Left hindlimb (tissue), 1 donor: Measurements from ENCODE around the gene TSSK2.

ENCODE experiments used
- DNase-seq: peaks from one replicate; pipeline ENCODE4 v3.0.0-alpha.2; 2018

The TSSK2 gene

GRCh38 chr22:19172213-19173046 lies 41.3 kb downstream of the TSSK2 start:
- peak; percentile 13 for DNase-seq

DNA sequence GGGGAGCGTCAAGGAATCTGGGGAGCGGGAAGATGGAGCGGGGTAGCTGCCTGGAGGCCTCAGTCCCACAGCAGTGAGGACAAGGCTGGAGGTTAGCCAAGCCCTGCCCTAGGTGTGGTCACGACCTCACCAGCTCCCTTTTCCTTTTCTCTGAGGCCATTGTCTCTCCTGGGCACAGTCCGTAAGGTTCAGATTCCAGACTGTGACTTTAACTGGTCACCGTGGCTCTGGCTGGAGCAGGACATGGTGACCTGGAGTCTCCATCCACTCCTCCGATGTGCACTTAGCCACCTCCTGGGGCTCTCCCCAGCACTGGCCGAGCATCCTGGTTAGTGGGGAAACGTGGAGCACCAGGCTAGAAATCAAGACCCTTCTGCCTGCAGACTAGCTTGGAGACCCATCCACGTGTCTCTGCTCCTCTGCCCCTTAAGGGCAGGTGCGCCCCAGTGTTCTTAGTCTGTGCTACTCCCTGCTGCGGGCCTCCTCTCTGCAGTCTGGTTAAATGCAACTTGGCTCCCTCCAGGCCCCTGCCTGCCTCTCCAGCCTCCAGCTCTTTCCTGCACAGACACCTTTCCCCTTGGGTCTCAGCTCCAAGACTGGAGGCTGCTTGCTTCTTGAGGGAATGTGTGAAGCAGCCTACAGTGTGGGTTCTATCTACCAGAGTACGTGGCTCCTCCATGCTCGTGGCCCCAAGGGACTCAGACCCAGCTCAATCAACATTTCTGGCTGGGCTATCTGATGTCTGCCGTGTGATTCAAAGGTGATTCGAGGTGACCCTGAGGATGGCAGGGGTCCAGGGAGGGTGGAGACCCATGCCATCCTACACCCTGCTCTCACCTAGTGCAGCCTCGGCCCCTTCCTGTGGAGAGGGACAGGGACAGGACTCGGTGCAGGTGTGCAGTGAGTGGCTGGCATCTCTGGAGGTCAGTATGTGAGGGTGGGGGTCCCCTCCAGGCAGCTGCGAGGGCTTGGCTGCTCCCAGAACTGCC lies 42.2 kb downstream of the TSSK2 start:
- peak; percentile 25 for DNase-seq

- peak; percentile 30 for DNase-seq
These were observed 43.3 kb downstream of the TSSK2 start for GRCh38 chr22:19174106-19175025.

GRCh38 chr22:19175026-19175601 lies 44.0 kb downstream of the TSSK2 start:
- DNase-seq = no peak

DNA sequence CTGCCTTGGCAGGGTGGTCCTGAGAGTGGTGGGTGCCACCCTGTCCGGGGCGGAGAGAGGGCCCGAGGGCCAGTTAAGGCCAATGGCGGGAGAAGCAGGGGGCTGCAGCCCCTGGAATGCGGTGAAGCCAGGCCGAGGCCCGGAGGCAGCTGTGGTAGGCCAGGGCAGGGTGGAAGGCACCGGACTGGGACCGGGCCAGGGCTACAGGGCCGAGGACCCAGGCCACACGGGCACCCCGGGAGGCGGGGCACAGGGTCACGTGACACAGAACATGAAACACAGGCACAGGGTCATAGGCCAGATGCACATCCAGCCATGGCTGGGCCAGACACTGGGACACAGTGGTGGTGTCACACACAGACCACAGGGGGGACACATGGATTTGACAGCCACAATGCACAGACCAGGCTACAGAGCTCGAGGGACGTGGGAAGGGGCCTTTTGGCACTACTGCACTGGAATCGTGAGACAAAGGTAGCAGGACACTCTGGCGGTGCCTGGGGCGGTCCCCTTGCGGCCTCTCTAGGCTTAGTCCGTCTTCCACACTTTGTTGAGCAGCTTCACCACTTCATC lies 44.6 kb downstream of the TSSK2 start:
- DNase-seq = peak; percentile 20

GRCh38 chr22:19176175-19176643 lies 45.1 kb downstream of the TSSK2 start:
- DNase-seq = peak; percentile 56

DNA sequence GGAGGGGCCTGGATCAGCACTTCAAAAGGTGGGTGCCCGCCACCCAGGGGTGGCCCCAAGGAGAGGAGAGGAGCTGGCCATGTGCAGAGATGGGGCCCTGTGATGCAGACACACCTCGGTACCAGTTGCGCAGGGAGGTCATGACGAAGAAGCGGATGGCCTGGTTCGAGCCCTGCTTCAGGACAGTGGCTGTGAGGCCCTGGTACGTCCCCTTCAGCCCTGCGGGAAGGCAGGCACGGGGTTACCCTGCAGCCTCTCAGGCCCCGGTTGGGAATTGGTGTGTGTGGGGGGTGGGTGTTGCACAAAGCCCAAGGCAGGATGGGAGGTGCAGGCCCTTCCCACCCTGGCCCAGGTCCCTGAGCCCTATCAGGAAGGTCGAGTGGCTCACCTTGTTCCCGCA lies 45.6 kb downstream of the TSSK2 start:
- DNase-seq = no peak

- DNase-seq = no peak
These were observed 46.3 kb downstream of the TSSK2 start for GRCh38 chr22:19177164-19178064.

DNA sequence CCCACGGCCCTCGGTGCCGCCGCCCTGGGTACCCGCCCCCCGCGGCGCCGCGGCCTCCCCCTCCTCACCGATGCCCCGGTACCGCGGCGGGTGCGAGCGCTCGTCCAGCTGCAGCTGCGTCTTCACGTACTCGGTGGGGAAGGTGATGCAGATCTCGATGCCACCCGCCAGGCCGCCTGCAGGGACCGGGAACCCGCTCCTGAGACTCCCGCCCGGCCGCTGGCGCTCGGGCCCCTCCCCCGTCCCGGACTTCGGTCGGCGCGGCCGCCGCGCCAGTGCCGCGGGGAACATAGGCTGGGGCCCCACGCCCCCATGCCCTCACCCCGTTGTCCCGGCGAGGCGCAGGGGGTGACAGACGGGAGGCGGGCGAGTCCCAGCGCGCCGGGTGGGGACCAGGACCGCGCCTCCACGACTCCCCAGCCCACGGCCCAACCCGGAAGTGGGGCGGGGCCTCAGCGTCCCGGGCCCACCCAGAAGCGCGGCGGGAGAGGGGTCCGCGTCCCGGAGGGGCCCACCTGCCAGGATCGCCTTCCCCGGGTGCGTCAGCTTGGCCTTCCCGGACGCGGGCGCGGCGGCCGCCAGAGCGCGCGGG lies 47.1 kb downstream of the TSSK2 start:
- no peak for DNase-seq

DNA sequence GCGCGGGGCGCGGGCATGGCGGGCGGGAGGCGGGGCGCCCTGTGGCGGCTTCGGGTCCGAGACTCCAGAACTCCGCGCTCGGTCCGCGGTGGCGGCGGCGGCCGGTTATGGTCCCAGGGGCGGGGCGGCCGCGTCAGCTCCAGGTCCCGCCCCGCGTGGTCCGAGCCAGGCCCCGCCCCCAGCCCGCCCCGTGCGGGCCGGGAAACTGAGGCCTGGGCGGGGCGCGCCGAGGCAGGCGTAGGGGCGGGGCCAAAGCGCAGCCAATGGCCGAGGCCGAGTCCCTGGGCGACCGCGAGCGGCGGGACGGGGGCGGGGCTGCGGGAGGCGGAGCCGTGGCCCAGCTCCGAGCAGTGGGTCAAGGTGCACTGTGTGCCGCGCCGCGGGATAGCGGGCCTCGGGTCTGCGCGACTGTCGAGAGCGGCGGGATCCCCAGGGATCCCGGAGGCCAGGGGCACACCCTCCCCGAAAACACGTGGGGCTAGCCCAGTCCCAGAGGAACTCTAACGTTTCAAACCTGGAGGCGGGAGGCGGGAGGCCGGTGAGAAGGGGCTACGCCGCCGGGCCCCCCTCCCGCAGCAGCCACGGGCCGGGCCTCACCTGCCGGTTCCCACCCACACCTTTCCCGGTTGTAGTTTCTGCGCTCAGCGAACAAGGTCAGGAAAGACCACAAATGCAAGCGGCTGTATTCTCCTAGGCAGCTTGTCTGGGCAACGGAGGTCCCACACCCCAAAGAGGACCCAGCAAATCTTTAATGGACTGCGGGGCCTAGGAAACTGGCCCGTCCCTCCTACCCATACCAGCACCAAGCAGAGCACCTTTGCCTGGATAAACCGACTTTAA lies 47.8 kb downstream of the TSSK2 start, which contains the start of gene SLC25A1:
Gene SLC25A1 (minus strand): TSS at position 80 of the 840 bp plus-strand sequence. CDS start 63 bp downstream, at position 17.
- DNase-seq = peak; percentile 89

DNA sequence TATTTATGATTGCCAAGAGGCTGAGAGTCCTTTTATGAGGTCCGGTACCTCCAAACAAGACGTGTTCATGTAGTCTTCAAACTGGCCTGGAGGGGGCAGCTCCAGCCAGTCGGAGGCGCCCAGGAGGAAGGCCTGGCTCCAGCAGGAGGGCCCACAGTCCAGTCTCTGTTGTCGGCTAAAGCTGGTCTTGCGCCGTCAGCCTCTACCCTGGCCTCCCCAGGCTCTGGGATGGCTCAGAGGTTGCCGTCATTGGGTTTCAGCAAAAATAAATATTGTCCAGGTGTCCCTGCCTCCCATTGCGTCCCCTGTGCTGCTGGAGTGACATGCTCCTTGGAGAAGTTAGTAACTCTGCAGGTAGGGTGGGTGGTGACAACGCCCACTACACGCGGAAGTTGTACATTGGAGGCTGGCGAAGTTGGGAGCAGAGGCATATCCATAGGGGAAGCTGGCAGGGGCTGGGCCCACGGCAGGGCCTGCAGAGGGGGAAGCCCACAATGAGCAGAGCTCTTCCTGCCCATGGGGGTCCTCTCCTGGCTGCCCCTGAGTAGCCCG lies 48.5 kb downstream of the TSSK2 start:
- peak; percentile 85 for DNase-seq

- no peak for DNase-seq
These were observed 49.1 kb downstream of the TSSK2 start for GRCh38 chr22:19180234-19180633.

- no peak for DNase-seq
These were observed 49.8 kb downstream of the TSSK2 start for GRCh38 chr22:19180740-19181410.

DNA sequence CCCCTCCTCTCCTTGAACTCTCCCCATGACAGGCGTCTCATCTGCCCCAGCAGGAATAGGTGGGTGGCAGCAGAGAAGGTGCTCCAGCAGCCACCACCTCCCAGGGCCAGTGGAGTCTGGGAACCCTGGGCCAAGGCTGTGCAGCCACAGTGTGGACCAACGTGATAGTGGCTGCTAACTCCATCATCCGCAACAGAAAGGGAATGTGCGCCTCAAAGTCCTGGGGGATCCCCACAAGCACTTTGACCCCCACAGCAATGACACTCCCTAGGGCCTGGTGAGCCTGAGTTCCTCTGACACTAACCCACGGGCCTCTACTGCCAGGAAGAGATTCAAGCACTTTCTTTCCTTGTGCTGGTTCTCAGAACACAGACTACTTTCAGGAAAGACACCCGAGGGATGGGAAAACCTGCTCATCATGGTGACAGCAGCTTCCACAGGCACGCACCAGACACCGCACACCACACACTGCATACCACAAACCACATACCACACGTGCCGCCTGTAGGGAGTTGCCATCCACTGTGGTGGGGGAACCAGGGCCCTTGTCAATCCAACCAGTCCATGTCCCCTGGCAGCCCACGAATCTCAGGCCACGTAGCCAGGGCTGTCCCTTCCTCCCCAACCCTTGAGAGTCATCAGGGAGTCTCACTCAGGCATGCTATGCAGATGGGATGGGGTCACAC lies 50.8 kb downstream of the TSSK2 start:
- DNase-seq = no peak
